ENCODE results near the gene B4GALT2. TPM values are rescaled to one million over a fixed set of nuclear protein-coding genes. Genes with fewer than 3 reads are reported as not detected.

The B4GALT2 gene
- total RNA-seq, 1 donor from 2014 or later: 23.7 TPM

GRCh38 chr1:43975249-43975961, 3.6 kb upstream of the B4GALT2 start:
- H3K9me3 ChIP-seq (ENCODE audit: low read depth): no peaks in the 10 kb centered on the region
- peak overlapping the region; percentile 89 for H2AFZ ChIP-seq (replicated peaks)
- DNase-seq (ENCODE audit: low spot score): peak; percentile 59
- no peaks in the 10 kb centered on the region for H3K27me3 ChIP-seq
- Mint-ChIP-seq H3K27me3 (ENCODE audit: insufficient read depth, low read depth) (peaks cover 4% of the 10 kb centered on the region), H3K27ac (no peak overlapping the region), H3K4me1 (peaks cover 52% of the 10 kb centered on the region), H3K4me3 (peak overlapping the region; percentile 97), H3K36me3 (peaks cover 7% of the 10 kb centered on the region), H3K9me3 (no peaks in the 10 kb centered on the region)
- H3K79me2 ChIP-seq (ENCODE audit: low read depth): peaks cover 38% of the 10 kb centered on the region
- no peak for TF ChIP-seq EZH2 (IDR thresholded peaks at IDR 0.05)
- TF ChIP-seq EZH2phosphoT487 (IDR thresholded peaks at IDR 0.05): no peak
- no peak for TF ChIP-seq CTCF (IDR thresholded peaks at IDR 0.05)
- peaks cover 46% of the 10 kb centered on the region for H3F3A ChIP-seq (ENCODE audit: low read depth)
- H3K36me3 ChIP-seq: no peaks in the 10 kb centered on the region
- peak overlapping the region; percentile 100 for H3K4me2 ChIP-seq
- peaks cover 10% of the 10 kb centered on the region for H3K4me1 ChIP-seq
- peak overlapping the region; percentile 80 for H3K4me3 ChIP-seq
- H3K27ac ChIP-seq: no peak overlapping the region
- peak overlapping the region; percentile 85 for H3K9ac ChIP-seq
- peaks cover 34% of the 10 kb centered on the region for H4K20me1 ChIP-seq (ENCODE audit: low read depth)

GRCh38 chr1:43976045-43976444, 3.0 kb upstream of the B4GALT2 start:
- H3K9me3 Mint-ChIP-seq: no peaks in the 10 kb centered on the region
- TF ChIP-seq CTCF (IDR thresholded peaks at IDR 0.05): no peak
- no peak for TF ChIP-seq EZH2phosphoT487 (IDR thresholded peaks at IDR 0.05)
- TF ChIP-seq EZH2 (IDR thresholded peaks at IDR 0.05): no peak
- no peak for DNase-seq (ENCODE audit: low spot score)
- peak overlapping the region; percentile 97 for H3K4me3 Mint-ChIP-seq
- H3K36me3 Mint-ChIP-seq: peaks cover 11% of the 10 kb centered on the region
- H3K27ac Mint-ChIP-seq: no peak overlapping the region
- Histone ChIP-seq H3K27ac (no peak overlapping the region), H4K20me1 (ENCODE audit: low read depth) (peaks cover 36% of the 10 kb centered on the region), H3K4me3 (peak overlapping the region; percentile 80), H3F3A (ENCODE audit: low read depth) (peaks cover 46% of the 10 kb centered on the region), H3K27me3 (no peaks in the 10 kb centered on the region), H3K79me2 (ENCODE audit: low read depth) (peaks cover 35% of the 10 kb centered on the region), H3K4me2 (peak overlapping the region; percentile 100), H2AFZ (replicated peaks) (no peak overlapping the region), H3K9me3 (ENCODE audit: low read depth) (no peaks in the 10 kb centered on the region), H3K36me3 (no peaks in the 10 kb centered on the region), H3K9ac (no peak overlapping the region), H3K4me1 (peaks cover 8% of the 10 kb centered on the region)
- peaks cover 4% of the 10 kb centered on the region for H3K27me3 Mint-ChIP-seq (ENCODE audit: insufficient read depth, low read depth)
- H3K4me1 Mint-ChIP-seq: peaks cover 50% of the 10 kb centered on the region

DNA sequence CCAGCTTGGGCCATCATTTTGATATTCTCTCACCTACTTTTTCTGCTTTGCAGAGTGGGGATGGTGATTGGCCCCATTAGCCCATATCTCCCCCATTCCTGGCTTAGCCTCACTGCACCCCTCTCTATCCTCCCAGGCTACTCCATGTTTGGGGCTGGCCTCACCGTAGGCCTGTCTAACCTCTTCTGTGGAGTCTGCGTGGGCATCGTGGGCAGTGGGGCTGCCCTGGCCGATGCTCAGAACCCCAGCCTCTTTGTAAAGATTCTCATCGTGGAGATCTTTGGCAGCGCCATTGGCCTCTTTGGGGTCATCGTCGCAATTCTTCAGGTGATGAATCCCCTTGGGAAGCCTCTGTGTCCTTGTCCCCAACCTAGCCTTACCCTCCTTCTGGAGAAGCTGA, 2.1 kb upstream of the B4GALT2 start:
- Histone ChIP-seq H3K4me2 (no peak overlapping the region), H2AFZ (replicated peaks) (no peak overlapping the region), H3K79me2 (ENCODE audit: low read depth) (peaks cover 34% of the 10 kb centered on the region), H3K9ac (no peak overlapping the region), H4K20me1 (ENCODE audit: low read depth) (peaks cover 36% of the 10 kb centered on the region), H3K36me3 (no peaks in the 10 kb centered on the region), H3K27me3 (no peaks in the 10 kb centered on the region), H3K4me1 (peaks cover 8% of the 10 kb centered on the region), H3K4me3 (no peak overlapping the region), H3K27ac (no peak overlapping the region), H3K9me3 (ENCODE audit: low read depth) (no peaks in the 10 kb centered on the region), H3F3A (ENCODE audit: low read depth) (peaks cover 46% of the 10 kb centered on the region)
- Mint-ChIP-seq H3K27ac (no peak overlapping the region), H3K36me3 (peaks cover 12% of the 10 kb centered on the region), H3K4me1 (peaks cover 51% of the 10 kb centered on the region), H3K27me3 (ENCODE audit: insufficient read depth, low read depth) (peaks cover 4% of the 10 kb centered on the region), H3K4me3 (peak overlapping the region; percentile 97), H3K9me3 (no peaks in the 10 kb centered on the region)
- DNase-seq (ENCODE audit: low spot score): no peak
- TF ChIP-seq EZH2 (IDR thresholded peaks at IDR 0.05) (no peak), EZH2phosphoT487 (IDR thresholded peaks at IDR 0.05) (no peak), CTCF (IDR thresholded peaks at IDR 0.05) (no peak)
